Esophagus squamous epithelium (tissue), 4 donors: ENCODE measurements around the gene TMEM163.

Experiments
- POLR2A ChIP-seq, 4 donors: fragments of 450-650 bp; IDR thresholded peaks; one replicate each; pipeline ENCODE4 v1.6.1; 2017; ENCODE audit warnings: antibody characterized with exemption in 4 of 4, mild to moderate bottlenecking in 4 of 4, moderate library complexity in 3 of 4
- TF ChIP-seq, protein P1 (sequence below), 6 experiments: fragments of 450-650 bp in 4 of 6; fragments of 200-600 bp in 2 of 6; sonication (generic) in 2 of 6; IDR thresholded peaks; one replicate each; pipeline ENCODE4 v1.5.1; 2016 to 2019; ENCODE audit warnings: antibody characterized with exemption in 6 of 6, mild to moderate bottlenecking in 4 of 6, moderate library complexity in 4 of 6

- TF ChIP-seq, protein P1, sequence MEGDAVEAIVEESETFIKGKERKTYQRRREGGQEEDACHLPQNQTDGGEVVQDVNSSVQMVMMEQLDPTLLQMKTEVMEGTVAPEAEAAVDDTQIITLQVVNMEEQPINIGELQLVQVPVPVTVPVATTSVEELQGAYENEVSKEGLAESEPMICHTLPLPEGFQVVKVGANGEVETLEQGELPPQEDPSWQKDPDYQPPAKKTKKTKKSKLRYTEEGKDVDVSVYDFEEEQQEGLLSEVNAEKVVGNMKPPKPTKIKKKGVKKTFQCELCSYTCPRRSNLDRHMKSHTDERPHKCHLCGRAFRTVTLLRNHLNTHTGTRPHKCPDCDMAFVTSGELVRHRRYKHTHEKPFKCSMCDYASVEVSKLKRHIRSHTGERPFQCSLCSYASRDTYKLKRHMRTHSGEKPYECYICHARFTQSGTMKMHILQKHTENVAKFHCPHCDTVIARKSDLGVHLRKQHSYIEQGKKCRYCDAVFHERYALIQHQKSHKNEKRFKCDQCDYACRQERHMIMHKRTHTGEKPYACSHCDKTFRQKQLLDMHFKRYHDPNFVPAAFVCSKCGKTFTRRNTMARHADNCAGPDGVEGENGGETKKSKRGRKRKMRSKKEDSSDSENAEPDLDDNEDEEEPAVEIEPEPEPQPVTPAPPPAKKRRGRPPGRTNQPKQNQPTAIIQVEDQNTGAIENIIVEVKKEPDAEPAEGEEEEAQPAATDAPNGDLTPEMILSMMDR (IDR thresholded peaks at IDR 0.05): no peak
- TF ChIP-seq POLR2A (IDR thresholded peaks at IDR 0.05): no peak
Observed at GRCh38 chr2:134457353-134457752, 261.4 kb downstream of the TMEM163 start.
